ENCODE results near the gene JCHAIN.

DNA sequence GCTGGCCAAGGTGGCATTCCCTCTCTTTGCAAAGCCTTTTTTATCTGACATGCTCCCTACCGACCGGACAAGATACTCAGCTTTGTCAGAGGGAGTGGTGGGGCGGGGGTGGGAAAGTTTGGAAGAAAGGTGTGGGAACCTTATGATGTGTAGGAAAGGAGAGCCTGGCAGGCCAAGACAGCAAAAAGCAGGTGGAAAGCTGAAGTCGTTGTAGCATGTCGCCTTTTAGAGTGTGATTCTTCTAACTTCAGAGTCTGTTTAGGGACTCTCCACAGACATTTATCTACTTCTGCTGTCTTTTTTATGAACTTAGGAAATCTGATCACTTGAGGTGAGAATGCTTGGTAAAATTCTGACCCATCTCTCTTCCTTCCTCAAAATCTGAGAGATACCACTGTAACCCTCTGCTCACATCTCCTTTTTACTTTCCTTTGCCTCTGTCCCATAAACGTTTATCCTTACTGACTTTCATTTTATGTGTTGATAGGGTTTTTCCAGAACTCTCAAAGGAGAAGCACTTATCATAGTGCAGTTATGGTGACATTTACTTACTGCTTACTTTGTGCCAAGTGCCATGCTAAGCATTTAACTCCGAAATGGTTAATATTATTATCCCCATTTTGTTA lies 47.3 kb upstream of the JCHAIN start:
- TF ChIP-seq, protein P1, sequence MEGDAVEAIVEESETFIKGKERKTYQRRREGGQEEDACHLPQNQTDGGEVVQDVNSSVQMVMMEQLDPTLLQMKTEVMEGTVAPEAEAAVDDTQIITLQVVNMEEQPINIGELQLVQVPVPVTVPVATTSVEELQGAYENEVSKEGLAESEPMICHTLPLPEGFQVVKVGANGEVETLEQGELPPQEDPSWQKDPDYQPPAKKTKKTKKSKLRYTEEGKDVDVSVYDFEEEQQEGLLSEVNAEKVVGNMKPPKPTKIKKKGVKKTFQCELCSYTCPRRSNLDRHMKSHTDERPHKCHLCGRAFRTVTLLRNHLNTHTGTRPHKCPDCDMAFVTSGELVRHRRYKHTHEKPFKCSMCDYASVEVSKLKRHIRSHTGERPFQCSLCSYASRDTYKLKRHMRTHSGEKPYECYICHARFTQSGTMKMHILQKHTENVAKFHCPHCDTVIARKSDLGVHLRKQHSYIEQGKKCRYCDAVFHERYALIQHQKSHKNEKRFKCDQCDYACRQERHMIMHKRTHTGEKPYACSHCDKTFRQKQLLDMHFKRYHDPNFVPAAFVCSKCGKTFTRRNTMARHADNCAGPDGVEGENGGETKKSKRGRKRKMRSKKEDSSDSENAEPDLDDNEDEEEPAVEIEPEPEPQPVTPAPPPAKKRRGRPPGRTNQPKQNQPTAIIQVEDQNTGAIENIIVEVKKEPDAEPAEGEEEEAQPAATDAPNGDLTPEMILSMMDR (IDR thresholded peaks at IDR 0.05): no peak
- TF ChIP-seq POLR2A (IDR thresholded peaks at IDR 0.05): no peak

Measured in lower leg skin (tissue), 3 donors.